Fibroblast of mammary gland (primary cell): ENCODE results near the gene UST.
A peak's percentile ranks its signal among the peaks of the same experiment; 100 is the strongest.

ENCODE experiments used
- DNase-seq: peaks from one replicate; pipeline ENCODE4 v3.0.0-alpha.2; 2010; ENCODE audit warnings: low read depth
- H3K4me3 ChIP-seq: 2 replicates; pipeline ENCODE4 v1.5.1; 2011; ENCODE audit warnings: low read depth, mild to moderate bottlenecking, low read length, moderate library complexity; ENCODE audit not compliant: control insufficient read depth
- TF ChIP-seq, protein P1 (sequence below): conservative IDR thresholded peaks from 2 replicates; pipeline ENCODE4 v1.5.1; 2011; ENCODE audit warnings: low read depth, low read length, inconsistent platforms; ENCODE audit not compliant: control insufficient read depth, insufficient read depth

UST gene

DNA sequence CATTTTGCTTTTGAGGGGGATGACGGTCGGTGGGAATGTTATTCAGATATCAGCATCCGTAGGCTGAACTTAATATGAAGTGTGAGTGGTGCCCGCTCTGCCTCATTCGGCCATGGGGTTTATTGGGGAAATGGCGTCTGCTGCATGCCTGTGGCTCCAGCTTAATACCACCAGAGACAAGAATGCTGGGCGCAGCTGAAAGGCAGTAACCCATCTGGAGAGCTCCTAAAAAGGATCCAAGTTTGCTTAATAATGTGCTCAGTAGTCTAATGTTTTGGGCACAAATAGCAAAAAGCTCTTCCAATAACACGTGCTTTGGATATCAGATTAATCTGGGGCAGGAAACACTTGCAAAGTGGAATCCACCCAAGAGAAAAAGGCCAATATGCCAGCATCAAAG lies 297.7 kb downstream of the UST start:
- DNase-seq = no peak
- no peak overlapping the region for H3K4me3 ChIP-seq
- TF ChIP-seq, protein P1, sequence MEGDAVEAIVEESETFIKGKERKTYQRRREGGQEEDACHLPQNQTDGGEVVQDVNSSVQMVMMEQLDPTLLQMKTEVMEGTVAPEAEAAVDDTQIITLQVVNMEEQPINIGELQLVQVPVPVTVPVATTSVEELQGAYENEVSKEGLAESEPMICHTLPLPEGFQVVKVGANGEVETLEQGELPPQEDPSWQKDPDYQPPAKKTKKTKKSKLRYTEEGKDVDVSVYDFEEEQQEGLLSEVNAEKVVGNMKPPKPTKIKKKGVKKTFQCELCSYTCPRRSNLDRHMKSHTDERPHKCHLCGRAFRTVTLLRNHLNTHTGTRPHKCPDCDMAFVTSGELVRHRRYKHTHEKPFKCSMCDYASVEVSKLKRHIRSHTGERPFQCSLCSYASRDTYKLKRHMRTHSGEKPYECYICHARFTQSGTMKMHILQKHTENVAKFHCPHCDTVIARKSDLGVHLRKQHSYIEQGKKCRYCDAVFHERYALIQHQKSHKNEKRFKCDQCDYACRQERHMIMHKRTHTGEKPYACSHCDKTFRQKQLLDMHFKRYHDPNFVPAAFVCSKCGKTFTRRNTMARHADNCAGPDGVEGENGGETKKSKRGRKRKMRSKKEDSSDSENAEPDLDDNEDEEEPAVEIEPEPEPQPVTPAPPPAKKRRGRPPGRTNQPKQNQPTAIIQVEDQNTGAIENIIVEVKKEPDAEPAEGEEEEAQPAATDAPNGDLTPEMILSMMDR = no peak

DNA sequence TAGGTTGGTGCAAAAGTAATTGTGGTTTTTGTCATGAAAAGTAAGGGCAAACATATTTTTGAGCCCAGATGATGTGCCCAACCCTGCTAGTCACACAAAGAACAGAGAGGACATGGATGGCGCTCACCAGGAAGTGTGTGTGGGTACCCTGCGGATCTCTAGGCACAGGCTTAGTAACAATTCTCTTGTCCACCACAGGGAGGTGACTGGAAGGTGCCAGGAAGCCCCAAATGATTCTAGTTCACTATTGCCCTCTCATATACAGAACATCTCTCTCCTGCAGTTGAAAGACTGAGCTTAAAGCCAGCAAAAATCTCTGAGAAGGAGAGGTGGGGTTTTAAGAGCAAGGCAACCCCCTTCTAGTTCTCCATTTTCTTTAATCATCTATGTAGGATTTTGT lies 298.6 kb downstream of the UST start:
- no peak for DNase-seq
- TF ChIP-seq, protein P1 = no peak
- no peak overlapping the region for H3K4me3 ChIP-seq

GRCh38 chr6:149046164-149046821 lies 299.5 kb downstream of the UST start:
- TF ChIP-seq, protein P1 = no peak
- DNase-seq = no peak
- no peak overlapping the region for H3K4me3 ChIP-seq

- TF ChIP-seq, protein P1 = no peak
- peak; percentile 34 for DNase-seq
- H3K4me3 ChIP-seq = no peak overlapping the region
These were observed 300.0 kb downstream of the UST start for GRCh38 chr6:149046822-149047246.

DNA sequence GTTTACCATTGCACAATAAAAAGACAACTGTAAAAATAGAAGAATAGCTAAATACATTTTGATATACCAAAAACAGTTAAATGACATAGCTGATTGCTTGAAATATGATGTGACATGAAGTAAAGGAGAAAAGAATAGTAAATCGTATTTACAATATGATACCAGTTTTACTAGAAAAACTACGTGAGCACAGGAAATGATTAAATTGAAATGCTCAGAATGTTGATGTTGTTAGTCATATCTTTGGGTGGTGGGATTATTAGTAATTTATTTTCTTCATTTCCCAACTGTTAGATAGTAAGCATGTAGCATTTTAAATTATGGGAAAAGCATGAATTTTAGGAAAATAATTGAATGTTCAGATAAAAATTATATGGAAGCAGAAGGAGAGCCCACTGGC lies 302.4 kb downstream of the UST start:
- TF ChIP-seq, protein P1 = no peak
- H3K4me3 ChIP-seq = no peak overlapping the region
- no peak for DNase-seq

DNA sequence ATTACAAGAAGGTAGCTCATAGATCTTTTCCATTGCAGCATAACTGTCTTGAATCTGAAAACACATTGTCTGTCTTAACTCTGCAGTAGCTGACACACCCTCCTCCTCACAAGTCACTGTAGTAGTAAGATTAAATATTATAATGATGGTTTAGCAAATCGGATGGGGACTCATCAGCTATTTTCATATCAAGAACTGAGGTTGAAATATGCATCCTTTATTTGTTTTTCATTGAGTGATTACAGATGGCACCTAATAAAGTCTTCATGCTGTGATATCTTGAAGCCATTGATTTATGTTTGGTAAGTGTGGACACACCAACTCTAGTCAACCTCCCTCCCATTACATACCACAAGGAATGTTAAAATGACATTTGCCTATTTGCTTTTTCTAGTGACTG lies 303.3 kb downstream of the UST start:
- no peak for DNase-seq
- no peak overlapping the region for H3K4me3 ChIP-seq
- TF ChIP-seq, protein P1 = no peak
